ENCODE measurements around the gene OSM. TPM values are rescaled to one million over a fixed set of nuclear protein-coding genes. Genes with fewer than 3 reads are reported as not detected.

Gene OSM
- polyA plus RNA-seq, 3 donors, result 48.0 to 295 (median 146) TPM

- peaks cover 22 to 32% of the 10 kb centered on the region in 2 donors for H3K36me3 Mint-ChIP-seq
- peaks cover 0 to 3% (median 0%) of the 10 kb centered on the region in 7 donors for H3K9me3 Mint-ChIP-seq
- H3K9me3 ChIP-seq (replicated peaks in 1 of 2; ENCODE audit: control insufficient read depth in 1 of 2, insufficient read depth in 1 of 2, low read length in 2 of 2), result no peaks in the 10 kb centered on the region
- intact Hi-C loops (cut with micrococcal nuclease), result loop anchor here in 1 of 2 donors (10.0 kb wide), 1 partner anchor 47 kb away; the partner anchor contains the start of genes CCDC157 and SF3A1
- peaks cover 73% of the 10 kb centered on the region for H3K79me2 ChIP-seq (ENCODE audit: insufficient read depth, low read length)
- H3K4me3 ChIP-seq (replicated peaks in 1 of 3; ENCODE audit: low read depth in 2 of 3, low read length in 3 of 3), result no peak overlapping the region
- no peak overlapping the region for H2AFZ ChIP-seq (ENCODE audit: insufficient read depth, low read depth, low read length, poor library complexity, severe bottlenecking)
- peak overlapping the region in 1 of 2 donors; percentile 90 for H3K27ac ChIP-seq (ENCODE audit: low read depth in 1 of 2, low read length in 2 of 2)
- no peak for DNase-seq
- no peaks in the 10 kb centered on the region for H4K20me1 ChIP-seq (ENCODE audit: insufficient read depth, low read length)
- H3K4me1 Mint-ChIP-seq, result peaks cover 97% of the 10 kb centered on the region
- 89% methylated on average over 1 of the region's 2 CpGs for WGBS (ENCODE audit: insufficient coverage)
- peaks cover 96 to 100% of the 10 kb centered on the region in 2 donors for H3K4me1 ChIP-seq (ENCODE audit: control insufficient read depth in 1 of 2, insufficient read depth in 2 of 2, low read length in 2 of 2)
- H3K4me2 ChIP-seq (replicated peaks; ENCODE audit: extremely low read depth, low read length, poor library complexity, severe bottlenecking), result no peak overlapping the region
- no peaks in the 10 kb centered on the region for H3K36me3 ChIP-seq (replicated peaks in 1 of 2; ENCODE audit: control insufficient read depth in 1 of 2, insufficient read depth in 2 of 2, low read length in 2 of 2)
- H3K27me3 Mint-ChIP-seq (ENCODE audit: low read depth in 3 of 3), result peaks cover 0 to 4% (median 0%) of the 10 kb centered on the region in 3 donors
- no peak overlapping the region for H3K9ac ChIP-seq (ENCODE audit: insufficient read depth, low read length, poor library complexity, severe bottlenecking)
- no peaks in the 10 kb centered on the region for H3K27me3 ChIP-seq (ENCODE audit: control insufficient read depth in 2 of 2, insufficient read depth in 2 of 2, low read length in 2 of 2)
- TF ChIP-seq, protein P1, sequence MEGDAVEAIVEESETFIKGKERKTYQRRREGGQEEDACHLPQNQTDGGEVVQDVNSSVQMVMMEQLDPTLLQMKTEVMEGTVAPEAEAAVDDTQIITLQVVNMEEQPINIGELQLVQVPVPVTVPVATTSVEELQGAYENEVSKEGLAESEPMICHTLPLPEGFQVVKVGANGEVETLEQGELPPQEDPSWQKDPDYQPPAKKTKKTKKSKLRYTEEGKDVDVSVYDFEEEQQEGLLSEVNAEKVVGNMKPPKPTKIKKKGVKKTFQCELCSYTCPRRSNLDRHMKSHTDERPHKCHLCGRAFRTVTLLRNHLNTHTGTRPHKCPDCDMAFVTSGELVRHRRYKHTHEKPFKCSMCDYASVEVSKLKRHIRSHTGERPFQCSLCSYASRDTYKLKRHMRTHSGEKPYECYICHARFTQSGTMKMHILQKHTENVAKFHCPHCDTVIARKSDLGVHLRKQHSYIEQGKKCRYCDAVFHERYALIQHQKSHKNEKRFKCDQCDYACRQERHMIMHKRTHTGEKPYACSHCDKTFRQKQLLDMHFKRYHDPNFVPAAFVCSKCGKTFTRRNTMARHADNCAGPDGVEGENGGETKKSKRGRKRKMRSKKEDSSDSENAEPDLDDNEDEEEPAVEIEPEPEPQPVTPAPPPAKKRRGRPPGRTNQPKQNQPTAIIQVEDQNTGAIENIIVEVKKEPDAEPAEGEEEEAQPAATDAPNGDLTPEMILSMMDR (IDR thresholded peaks at IDR 0.05), result no peak
- H3K27ac Mint-ChIP-seq, result peak overlapping the region in 3 of 7 donors; percentile 58 to 95 (median 68)
- no peak overlapping the region for H3K4me3 Mint-ChIP-seq
Measured at GRCh38 chr22:30308093-30308492, 41.4 kb upstream of the OSM start.

DNA sequence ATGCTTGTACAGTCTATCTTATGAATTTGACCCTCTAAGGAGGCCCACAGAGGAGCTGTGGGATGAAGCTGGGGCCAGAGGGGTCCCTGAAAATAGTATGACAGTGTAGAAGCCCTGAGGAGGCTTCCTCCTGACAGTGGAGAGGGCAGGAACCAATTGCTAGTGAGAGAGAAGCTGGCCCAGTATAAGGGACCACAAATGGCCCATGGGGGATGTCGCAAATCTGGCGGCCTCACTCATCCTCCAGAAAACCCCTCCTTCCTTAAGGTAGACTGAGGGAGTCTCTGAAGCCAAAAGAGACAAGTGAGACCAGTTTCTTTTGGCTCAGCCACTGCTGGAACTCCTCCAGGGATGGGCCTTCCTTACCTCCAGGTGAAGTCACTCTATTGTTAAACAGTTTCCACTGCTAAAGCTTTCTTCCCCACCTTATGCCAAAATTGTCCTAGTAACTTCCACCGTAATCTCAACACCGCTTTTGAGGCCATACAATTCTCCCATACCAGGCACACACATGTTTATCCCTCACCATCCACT is 40.5 kb upstream of the OSM start:
- H3K27me3 Mint-ChIP-seq (ENCODE audit: low read depth in 3 of 3), result no peaks in the 10 kb centered on the region
- no peak overlapping the region for H2AFZ ChIP-seq (ENCODE audit: insufficient read depth, low read depth, low read length, poor library complexity, severe bottlenecking)
- H3K4me2 ChIP-seq (replicated peaks; ENCODE audit: extremely low read depth, low read length, poor library complexity, severe bottlenecking), result no peak overlapping the region
- TF ChIP-seq, protein P1 (IDR thresholded peaks at IDR 0.05), result no peak
- H4K20me1 ChIP-seq (ENCODE audit: insufficient read depth, low read length), result peaks cover under 1% of the 10 kb centered on the region
- H3K9me3 ChIP-seq (replicated peaks in 1 of 2; ENCODE audit: control insufficient read depth in 1 of 2, insufficient read depth in 1 of 2, low read length in 2 of 2), result no peaks in the 10 kb centered on the region
- peak overlapping the region in 5 of 7 donors; percentile 33 to 94 (median 84) for H3K27ac Mint-ChIP-seq
- H3K27ac ChIP-seq (ENCODE audit: low read depth in 1 of 2, low read length in 2 of 2), result peak overlapping the region; percentile 7 to 87
- H3K36me3 Mint-ChIP-seq, result peaks cover 21 to 25% of the 10 kb centered on the region in 2 donors
- peaks cover 66% of the 10 kb centered on the region for H3K79me2 ChIP-seq (ENCODE audit: insufficient read depth, low read length)
- H3K4me3 ChIP-seq (replicated peaks in 1 of 3; ENCODE audit: low read depth in 2 of 3, low read length in 3 of 3), result peak overlapping the region in 1 of 3 experiments; percentile 63
- peaks cover 97% of the 10 kb centered on the region for H3K4me1 Mint-ChIP-seq
- peaks cover 96 to 100% of the 10 kb centered on the region in 2 donors for H3K4me1 ChIP-seq (ENCODE audit: control insufficient read depth in 1 of 2, insufficient read depth in 2 of 2, low read length in 2 of 2)
- H3K36me3 ChIP-seq (replicated peaks in 1 of 2; ENCODE audit: control insufficient read depth in 1 of 2, insufficient read depth in 2 of 2, low read length in 2 of 2), result no peaks in the 10 kb centered on the region
- intact Hi-C loops (cut with micrococcal nuclease), result loop anchor here in 1 of 2 donors (10.0 kb wide), 1 partner anchor 48 kb away; the partner anchor contains the start of genes CCDC157 and SF3A1
- no peak overlapping the region for H3K4me3 Mint-ChIP-seq
- no peak overlapping the region for H3K9ac ChIP-seq (ENCODE audit: insufficient read depth, low read length, poor library complexity, severe bottlenecking)
- peaks cover 0 to 2% (median 0%) of the 10 kb centered on the region in 7 donors for H3K9me3 Mint-ChIP-seq
- no peak for DNase-seq
- H3K27me3 ChIP-seq (ENCODE audit: control insufficient read depth in 2 of 2, insufficient read depth in 2 of 2, low read length in 2 of 2), result no peaks in the 10 kb centered on the region
- 94% methylated on average over 2 of the region's 4 CpGs for WGBS (ENCODE audit: insufficient coverage)

Data from CD14-positive monocyte (primary cell).